ENCODE measurements around the gene PAWR.

DNA sequence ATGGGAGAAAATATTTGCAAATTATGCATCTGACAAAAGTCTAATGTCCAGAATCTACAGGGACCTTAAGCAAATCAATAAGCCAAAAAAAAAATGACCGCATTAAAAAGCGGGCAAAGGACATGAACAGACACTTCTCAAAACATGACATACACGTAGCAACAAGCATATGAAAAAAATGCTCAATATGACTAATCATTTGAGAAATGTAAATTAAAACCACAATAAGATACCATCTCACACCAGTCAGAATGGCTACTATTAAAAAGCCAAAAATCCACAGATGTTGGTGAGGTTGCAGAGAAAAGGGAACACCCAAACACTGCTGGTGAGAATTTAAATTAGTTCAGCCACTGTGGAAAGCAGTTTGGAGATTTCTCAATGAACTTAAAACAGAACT is 16.1 kb downstream of the PAWR start:
- TF ChIP-seq EZH2 (IDR thresholded peaks at IDR 0.05; ENCODE audit: borderline replicate concordance, low read depth, low read length, severe bottlenecking) (no peak), POLR2AphosphoS5 (IDR thresholded peaks at IDR 0.05; ENCODE audit: insufficient read depth, low read depth, low read length) (no peak)
- TF ChIP-seq, protein P1, sequence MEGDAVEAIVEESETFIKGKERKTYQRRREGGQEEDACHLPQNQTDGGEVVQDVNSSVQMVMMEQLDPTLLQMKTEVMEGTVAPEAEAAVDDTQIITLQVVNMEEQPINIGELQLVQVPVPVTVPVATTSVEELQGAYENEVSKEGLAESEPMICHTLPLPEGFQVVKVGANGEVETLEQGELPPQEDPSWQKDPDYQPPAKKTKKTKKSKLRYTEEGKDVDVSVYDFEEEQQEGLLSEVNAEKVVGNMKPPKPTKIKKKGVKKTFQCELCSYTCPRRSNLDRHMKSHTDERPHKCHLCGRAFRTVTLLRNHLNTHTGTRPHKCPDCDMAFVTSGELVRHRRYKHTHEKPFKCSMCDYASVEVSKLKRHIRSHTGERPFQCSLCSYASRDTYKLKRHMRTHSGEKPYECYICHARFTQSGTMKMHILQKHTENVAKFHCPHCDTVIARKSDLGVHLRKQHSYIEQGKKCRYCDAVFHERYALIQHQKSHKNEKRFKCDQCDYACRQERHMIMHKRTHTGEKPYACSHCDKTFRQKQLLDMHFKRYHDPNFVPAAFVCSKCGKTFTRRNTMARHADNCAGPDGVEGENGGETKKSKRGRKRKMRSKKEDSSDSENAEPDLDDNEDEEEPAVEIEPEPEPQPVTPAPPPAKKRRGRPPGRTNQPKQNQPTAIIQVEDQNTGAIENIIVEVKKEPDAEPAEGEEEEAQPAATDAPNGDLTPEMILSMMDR (IDR thresholded peaks at IDR 0.05; ENCODE audit: extremely low read depth in 1 of 2, insufficient read depth in 1 of 2, low read depth in 1 of 2, low read length in 2 of 2): no peak
- TF ChIP-seq, protein P2, sequence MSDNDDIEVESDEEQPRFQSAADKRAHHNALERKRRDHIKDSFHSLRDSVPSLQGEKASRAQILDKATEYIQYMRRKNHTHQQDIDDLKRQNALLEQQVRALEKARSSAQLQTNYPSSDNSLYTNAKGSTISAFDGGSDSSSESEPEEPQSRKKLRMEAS (IDR thresholded peaks at IDR 0.05; ENCODE audit: insufficient read depth, insufficient read length): no peak

All from endothelial cell of umbilical vein (primary cell).